Loucy (cell line): ENCODE results near the gene PRR36.

Source experiments
- CTCF ChIP-seq: fragments of 200-600 bp; sonication (generic); conservative IDR thresholded peaks from 2 replicates; pipeline ENCODE4 v1.5.1; 2014; ENCODE audit warnings: mild to moderate bottlenecking, antibody characterized with exemption, low read length
- EZH2phosphoT487 ChIP-seq: fragments of 200-600 bp; IDR thresholded peaks from 2 replicates; pipeline ENCODE4 v1.6.1; 2018; ENCODE audit warnings: antibody characterized with exemption, mild to moderate bottlenecking, moderate library complexity, borderline replicate concordance

GRCh38 chr19:7848779-7849457, 25.3 kb downstream of the PRR36 start:
- TF ChIP-seq CTCF (no peak), EZH2phosphoT487 (no peak)
